Nephron (organoid): ENCODE results near the gene ESM1.

Experiments used
- H3K27ac Mint-ChIP-seq, 3 experiments: 2 replicates each; pipeline ENCODE4 v1.8.0; 2020; ENCODE audit warnings: mixed read lengths in 3 of 3, mild to moderate bottlenecking in 2 of 3, moderate library complexity in 1 of 3
- H3K27me3 Mint-ChIP-seq: 2 replicates; pipeline ENCODE4 v1.8.0; 2021; ENCODE audit warnings: low read depth, mild to moderate bottlenecking, moderate library complexity, mixed read lengths
- H3K36me3 Mint-ChIP-seq: 2 replicates; pipeline ENCODE4 v1.8.0; 2020; ENCODE audit warnings: low read depth, mixed read lengths
- H3K4me1 Mint-ChIP-seq: 2 replicates; pipeline ENCODE4 v1.8.0; 2020; ENCODE audit warnings: mixed read lengths
- H3K4me3 Mint-ChIP-seq, 3 experiments: 2 replicates each; pipeline ENCODE4 v1.8.0; 2020; ENCODE audit warnings: mild to moderate bottlenecking in 3 of 3, mixed read lengths in 3 of 3, moderate library complexity in 2 of 3
- H3K9me3 Mint-ChIP-seq: 2 replicates; pipeline ENCODE4 v1.8.0; 2020; ENCODE audit warnings: mixed read lengths
- CTCF ChIP-seq, 3 experiments: fragments of 200-600 bp; sonication (generic); IDR thresholded peaks; one replicate each; pipeline ENCODE4 v1.5.0; 2021; ENCODE audit warnings: antibody characterized with exemption in 3 of 3; ENCODE audit not compliant: unreplicated experiment in 3 of 3

Gene ESM1

GRCh38 chr5:54959673-54960418 is 25.5 kb downstream of the ESM1 start:
- Mint-ChIP-seq H3K4me1 (no peaks in the 10 kb centered on the region), H3K9me3 (no peaks in the 10 kb centered on the region), H3K4me3 (no peak overlapping the region), H3K36me3 (no peaks in the 10 kb centered on the region), H3K27ac (no peak overlapping the region), H3K27me3 (peaks cover 3% of the 10 kb centered on the region)
- TF ChIP-seq CTCF (IDR thresholded peaks at IDR 0.05; ENCODE audit: unreplicated experiment in 3 of 3), result no peak

GRCh38 chr5:54956922-54957321 is 28.5 kb downstream of the ESM1 start:
- Mint-ChIP-seq H3K4me3 (no peak overlapping the region), H3K4me1 (no peaks in the 10 kb centered on the region), H3K27me3 (no peaks in the 10 kb centered on the region), H3K36me3 (no peaks in the 10 kb centered on the region), H3K27ac (no peak overlapping the region), H3K9me3 (no peaks in the 10 kb centered on the region)
- no peak for TF ChIP-seq CTCF (IDR thresholded peaks at IDR 0.05; ENCODE audit: unreplicated experiment in 3 of 3)

GRCh38 chr5:54947187-54947586 is 38.2 kb downstream of the ESM1 start:
- Mint-ChIP-seq H3K9me3 (no peaks in the 10 kb centered on the region), H3K27me3 (no peaks in the 10 kb centered on the region), H3K36me3 (no peaks in the 10 kb centered on the region), H3K4me1 (no peaks in the 10 kb centered on the region), H3K27ac (no peak overlapping the region), H3K4me3 (no peak overlapping the region)
- TF ChIP-seq CTCF (IDR thresholded peaks at IDR 0.05; ENCODE audit: unreplicated experiment in 3 of 3), result no peak

GRCh38 chr5:54946306-54946819 is 39.0 kb downstream of the ESM1 start:
- Mint-ChIP-seq H3K27ac (no peak overlapping the region), H3K27me3 (no peaks in the 10 kb centered on the region), H3K36me3 (no peaks in the 10 kb centered on the region), H3K4me3 (no peak overlapping the region), H3K9me3 (no peaks in the 10 kb centered on the region), H3K4me1 (no peaks in the 10 kb centered on the region)
- no peak for TF ChIP-seq CTCF (IDR thresholded peaks at IDR 0.05; ENCODE audit: unreplicated experiment in 3 of 3)

- no peaks in the 10 kb centered on the region for H3K4me1 Mint-ChIP-seq
- no peaks in the 10 kb centered on the region for H3K9me3 Mint-ChIP-seq
- no peaks in the 10 kb centered on the region for H3K36me3 Mint-ChIP-seq
- no peaks in the 10 kb centered on the region for H3K27me3 Mint-ChIP-seq
- TF ChIP-seq CTCF (IDR thresholded peaks at IDR 0.05; ENCODE audit: unreplicated experiment in 3 of 3), result peak; percentile 63 to 69 (median 68)
- no peak overlapping the region for H3K27ac Mint-ChIP-seq
- no peak overlapping the region for H3K4me3 Mint-ChIP-seq
Observed at GRCh38 chr5:54944364-54944763, 41.0 kb downstream of the ESM1 start.
